Measurements from ENCODE around the gene VGLL4.

The VGLL4 gene

DNA sequence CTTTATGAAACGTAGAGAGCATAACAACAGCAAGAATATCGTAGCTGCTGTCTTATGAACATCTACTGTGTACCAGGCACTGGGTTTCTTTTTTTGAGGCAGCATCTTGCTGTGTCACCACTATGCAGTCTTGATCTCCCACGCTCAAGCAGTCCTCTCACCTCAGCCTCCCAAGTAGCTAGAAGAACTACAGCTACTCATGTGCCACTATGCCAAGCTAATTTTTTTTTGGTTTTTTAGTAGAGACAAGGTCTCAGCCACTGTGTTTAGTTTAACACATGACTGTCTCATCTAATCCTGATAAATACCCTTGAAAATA is 129.9 kb downstream of the VGLL4 start:
- no peak for TF ChIP-seq GATA2 (IDR thresholded peaks at IDR 0.05; ENCODE audit: low read depth, low read length)
- TF ChIP-seq GATA3 (IDR thresholded peaks at IDR 0.05; ENCODE audit: low read depth, low read length): no peak

DNA sequence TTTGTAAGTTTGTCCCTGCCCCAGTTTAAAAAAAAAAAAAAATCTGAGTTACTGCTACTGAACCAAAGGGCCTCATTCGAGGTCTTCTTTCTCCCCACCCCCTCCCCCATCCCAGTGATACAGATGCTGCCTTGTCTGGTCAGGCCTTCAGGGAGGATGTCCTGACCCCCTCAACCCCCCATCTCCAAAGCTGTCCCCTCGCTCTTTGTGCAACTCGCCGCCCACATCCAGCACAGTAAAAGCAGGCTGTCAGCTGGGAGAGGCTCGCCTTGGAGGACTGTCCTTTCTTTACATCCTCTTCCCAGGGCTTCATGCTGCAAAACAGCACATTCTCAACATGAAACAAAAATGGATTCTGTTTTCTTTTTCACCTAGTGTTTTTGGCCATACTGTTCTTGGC is 133.4 kb downstream of the VGLL4 start:
- no peak for TF ChIP-seq GATA3 (IDR thresholded peaks at IDR 0.05; ENCODE audit: low read depth, low read length)
- no peak for TF ChIP-seq GATA2 (IDR thresholded peaks at IDR 0.05; ENCODE audit: low read depth, low read length)

DNA sequence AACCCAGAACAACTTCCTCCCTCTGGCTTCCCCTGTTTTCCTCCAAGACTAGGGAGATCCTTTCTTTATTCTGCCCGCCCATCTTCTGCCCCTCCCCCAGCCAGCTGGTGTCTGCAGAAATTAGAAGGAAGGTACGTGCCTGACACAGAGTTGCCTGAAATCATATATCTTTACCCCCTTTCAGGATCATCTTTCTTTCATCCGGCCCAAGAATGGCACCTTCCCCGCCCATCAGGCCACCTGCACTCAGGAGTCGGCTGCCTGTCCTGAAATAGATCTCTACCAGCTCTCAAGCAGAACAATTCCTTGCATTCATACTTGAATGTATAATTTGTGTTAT is 133.7 kb downstream of the VGLL4 start:
- TF ChIP-seq GATA2 (IDR thresholded peaks at IDR 0.05; ENCODE audit: low read depth, low read length) (no peak), GATA3 (IDR thresholded peaks at IDR 0.05; ENCODE audit: low read depth, low read length) (0 out of 2 replicates have a peak, but pooled peaks have one; percentile 1)

DNA sequence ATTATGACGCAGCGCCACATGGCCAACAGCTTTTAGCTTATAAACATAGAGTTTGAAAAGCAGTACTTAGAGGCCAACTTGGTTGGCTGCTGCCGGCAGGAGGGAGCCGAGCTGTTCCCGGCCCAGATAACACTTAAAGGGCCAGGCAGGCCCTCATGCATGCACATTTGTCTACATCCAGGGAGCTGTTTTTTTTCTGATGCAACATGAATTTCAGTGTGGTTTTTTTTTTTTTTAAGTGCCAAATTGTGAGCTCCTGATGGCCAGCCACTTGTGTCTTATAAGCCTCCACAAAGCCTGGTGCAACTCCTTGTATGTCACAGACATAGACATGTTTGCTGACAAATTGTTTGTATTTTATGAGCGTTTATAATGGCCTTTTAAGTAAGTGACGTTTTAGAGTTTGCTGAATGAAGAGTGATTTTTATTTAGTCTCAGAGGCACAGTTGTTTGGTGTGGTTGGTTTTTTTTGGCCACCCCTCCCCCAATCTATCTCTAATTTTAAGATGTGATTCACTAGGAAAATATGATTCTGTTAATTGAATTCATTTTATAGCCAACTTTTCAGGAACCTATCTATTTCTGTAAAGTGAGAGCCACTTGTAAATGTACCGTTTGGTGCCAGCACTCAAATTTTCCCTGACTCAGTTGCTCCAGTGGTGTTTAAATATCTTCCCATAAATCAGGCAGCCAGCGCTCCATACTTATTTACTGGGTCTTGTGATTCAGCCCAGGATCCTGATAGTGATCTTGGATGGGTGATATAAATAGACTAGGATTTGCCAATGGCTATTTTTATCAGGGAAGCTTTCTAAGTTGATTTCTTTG is 134.3 kb downstream of the VGLL4 start:
- TF ChIP-seq GATA3 (IDR thresholded peaks at IDR 0.05; ENCODE audit: low read depth, low read length): peak; percentile 73
- peak; percentile 91 for TF ChIP-seq GATA2 (IDR thresholded peaks at IDR 0.05; ENCODE audit: low read depth, low read length)

DNA sequence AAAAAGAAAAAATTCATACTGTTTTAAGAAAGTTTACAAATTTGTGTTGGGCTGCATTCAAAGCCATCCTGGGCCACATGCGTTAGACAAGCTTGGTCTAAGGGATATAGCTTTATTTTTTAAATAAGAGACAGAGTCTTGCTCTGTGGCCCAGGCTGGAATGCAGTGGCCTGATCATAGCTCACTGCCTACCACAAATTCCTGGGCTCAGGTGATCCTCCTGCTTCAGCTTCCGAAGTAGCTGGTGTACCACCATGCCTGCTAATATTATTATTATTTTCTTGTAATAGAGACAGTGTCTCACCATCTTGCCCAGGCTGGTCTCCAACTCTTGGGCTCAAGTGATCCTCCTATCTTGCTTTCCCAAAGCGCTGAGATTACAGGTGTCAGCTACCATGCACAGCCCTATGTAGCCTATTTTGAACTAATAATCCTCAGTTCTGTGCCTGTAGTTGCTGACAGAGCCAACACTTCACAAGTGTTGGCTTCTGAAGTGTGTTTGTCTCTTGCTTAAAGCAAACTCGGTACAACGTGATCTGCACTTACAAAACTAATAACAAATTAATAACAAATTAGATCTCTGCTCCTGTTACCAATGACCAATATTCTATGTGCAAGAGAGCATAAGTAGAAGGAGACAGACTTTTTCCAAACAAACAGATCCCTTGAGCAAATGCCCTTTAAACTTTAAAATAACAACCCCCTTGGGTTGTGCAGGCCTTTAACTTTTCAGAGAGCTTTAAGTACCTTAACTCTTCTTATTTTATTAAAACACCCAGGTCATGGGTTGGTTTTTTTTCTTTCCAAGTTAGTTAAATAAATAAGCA is 135.2 kb downstream of the VGLL4 start:
- TF ChIP-seq GATA2 (IDR thresholded peaks at IDR 0.05; ENCODE audit: low read depth, low read length) (no peak), GATA3 (IDR thresholded peaks at IDR 0.05; ENCODE audit: low read depth, low read length) (no peak)

DNA sequence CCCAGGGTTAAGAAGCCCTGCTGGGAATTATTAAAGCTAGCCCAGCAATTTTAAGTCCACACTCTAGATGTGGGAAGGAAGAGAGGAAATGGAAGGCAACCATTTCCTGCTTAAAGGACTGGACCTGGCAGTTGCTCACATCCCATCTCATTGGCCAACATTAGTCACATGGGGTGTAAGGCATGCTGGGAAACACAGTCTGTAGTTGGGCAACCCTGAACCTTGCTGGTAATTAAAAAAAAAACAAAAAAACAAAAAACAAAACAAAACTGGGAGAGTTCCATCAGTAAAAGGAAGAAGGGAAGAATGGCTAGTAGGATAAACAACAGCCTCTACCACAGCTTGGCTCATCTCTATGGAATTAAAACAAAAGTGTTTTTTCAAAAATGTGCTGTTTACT is 136.0 kb downstream of the VGLL4 start:
- TF ChIP-seq GATA3 (IDR thresholded peaks at IDR 0.05; ENCODE audit: low read depth, low read length) (no peak), GATA2 (IDR thresholded peaks at IDR 0.05; ENCODE audit: low read depth, low read length) (no peak)
